ENCODE data around the gene CREG2.

Gene CREG2

GRCh38 chr2:101361522-101361921, 25.8 kb downstream of the CREG2 start:
- ChIA-PET CTCF (interaction anchor here (0.7 to 1.2 kb wide), 2 partner anchors 19 to 319 kb away, joined by 4 read pairs; no protein-coding TSS in a partner anchor), POLR2A (ENCODE audit: low non-redundant PET) (no interaction called here)
- no peak for TF ChIP-seq CTCF (conservative IDR thresholded peaks at IDR 0.05; ENCODE audit: low read depth)
- peak; percentile 16 for DNase-seq (ENCODE audit: low spot score)
- H3K27ac ChIP-seq, result peak overlapping the region; percentile 82

- no peak for TF ChIP-seq CTCF (conservative IDR thresholded peaks at IDR 0.05; ENCODE audit: low read depth)
- CTCF ChIA-PET, result interaction anchor here (0.7 to 1.2 kb wide), 3 partner anchors 19 to 450 kb away, joined by 3 to 4 read pairs (median 4); no protein-coding TSS in a partner anchor
- H3K27ac ChIP-seq, result peak overlapping the region; percentile 82
- no peak for DNase-seq (ENCODE audit: low spot score)
- POLR2A ChIA-PET (ENCODE audit: low non-redundant PET), result no interaction called here
Measured at GRCh38 chr2:101361121-101361520, 26.2 kb downstream of the CREG2 start.

- POLR2A ChIA-PET (ENCODE audit: low non-redundant PET), result no interaction called here
- peak overlapping the region; percentile 90 for H3K27ac ChIP-seq
- CTCF ChIA-PET, result no interaction called here
- DNase-seq (ENCODE audit: low spot score), result peak; percentile 81
- no peak for TF ChIP-seq CTCF (conservative IDR thresholded peaks at IDR 0.05; ENCODE audit: low read depth)
Measured at GRCh38 chr2:101360232-101360631, 27.1 kb downstream of the CREG2 start.

- TF ChIP-seq CTCF (conservative IDR thresholded peaks at IDR 0.05; ENCODE audit: low read depth), result no peak
- no peak for DNase-seq (ENCODE audit: low spot score)
- ChIA-PET CTCF (no interaction called here), POLR2A (ENCODE audit: low non-redundant PET) (no interaction called here)
- peak overlapping the region; percentile 95 for H3K27ac ChIP-seq
Measured at GRCh38 chr2:101359410-101359954, 27.8 kb downstream of the CREG2 start.

GRCh38 chr2:101357376-101357775, 29.9 kb downstream of the CREG2 start:
- ChIA-PET CTCF (interaction anchor here (0.5 kb wide), 1 partner anchor 603 kb away, joined by 3 read pairs; no protein-coding TSS in a partner anchor), POLR2A (ENCODE audit: low non-redundant PET) (interaction anchor here (1.3 kb wide), 1 partner anchor 30 kb away, joined by 3 read pairs; the partner anchor contains the start of gene CREG2)
- no peak for TF ChIP-seq CTCF (conservative IDR thresholded peaks at IDR 0.05; ENCODE audit: low read depth)
- H3K27ac ChIP-seq, result peak overlapping the region; percentile 95
- DNase-seq (ENCODE audit: low spot score), result no peak

GRCh38 chr2:101356521-101356920, 30.8 kb downstream of the CREG2 start:
- H3K27ac ChIP-seq, result peak overlapping the region; percentile 95
- POLR2A ChIA-PET (ENCODE audit: low non-redundant PET), result no interaction called here
- DNase-seq (ENCODE audit: low spot score), result peak; percentile 66
- CTCF ChIA-PET, result interaction anchor here (2.3 kb wide), 1 partner anchor 14 kb away, joined by 7 read pairs; no protein-coding TSS in a partner anchor
- TF ChIP-seq CTCF (conservative IDR thresholded peaks at IDR 0.05; ENCODE audit: low read depth), result no peak
